Transverse colon (tissue), 4 donors: ENCODE data around the gene OR6B3. TPM values are rescaled to one million over a fixed set of nuclear protein-coding genes. Genes with fewer than 3 reads are reported as not detected.

ENCODE experiments used
- DNase-seq: peaks from one replicate; pipeline ENCODE4 v3.0.0-alpha.2; 2019
- H3K27ac ChIP-seq, 4 donors: fragments of 200-600 bp; sonication (generic); 2 replicates each; pipeline ENCODE4 v1.5.1; 2016 to 2018; ENCODE audit warnings: inconsistent platforms in 4 of 4
- H3K27me3 ChIP-seq: fragments of 200-600 bp; sonication (generic); 2 replicates; pipeline ENCODE4 v1.5.1; 2017; ENCODE audit warnings: inconsistent platforms
- H3K36me3 ChIP-seq, 4 donors: fragments of 200-600 bp; sonication (generic); 2 replicates each; pipeline ENCODE4 v1.5.1; 2017 to 2019; ENCODE audit warnings: inconsistent platforms in 4 of 4
- H3K4me1 ChIP-seq, 4 donors: fragments of 200-600 bp; sonication (generic); 2 replicates each; pipeline ENCODE4 v1.5.1; 2017 to 2020; ENCODE audit warnings: inconsistent platforms in 4 of 4
- H3K4me3 ChIP-seq, 4 donors: fragments of 200-600 bp; sonication (generic); 1 replicate in 1 of 4; 2 replicates in 3 of 4; pipeline versions ENCODE4 v1.5.1 to v1.6.1; 2017 to 2019; ENCODE audit warnings: inconsistent platforms in 4 of 4
- H3K9me3 ChIP-seq, 2 donors: fragments of 200-600 bp; sonication (generic); 2 replicates each; pipeline ENCODE4 v1.5.1; 2017 to 2019; ENCODE audit warnings: inconsistent platforms in 2 of 2
- EP300 ChIP-seq: sonication (generic); formaldehyde crosslinking; IDR thresholded peaks from one replicate; pipeline ENCODE4 v1.6.1; 2017; ENCODE audit warnings: antibody characterized with exemption, low read depth
- POLR2A ChIP-seq: fragments of 450-650 bp; IDR thresholded peaks from one replicate; pipeline ENCODE4 v1.6.1; 2016; ENCODE audit warnings: antibody characterized with exemption, mild to moderate bottlenecking, moderate library complexity
- POLR2AphosphoS5 ChIP-seq, 3 donors: sonication (generic); formaldehyde crosslinking; IDR thresholded peaks; one replicate each; pipeline ENCODE4 v1.6.1; 2016; ENCODE audit warnings: antibody characterized with exemption in 3 of 3
- WGBS, 2 donors: methylation state at CpG; one replicate each; pipeline ENCODE4 v1.1.5; 2018; ENCODE audit warnings: low coverage in 1 of 2; 5-methylcytosine and 5-hydroxymethylcytosine counted together
- in situ Hi-C, 4 donors: fragments of 200-750 bp; cut with MboI; loops; one replicate each; pipeline versions ENCODE4 v1.15.0 to v1.15.1; 2017; ENCODE audit warnings: low sequenced_read_pairs in 3 of 4, low pct_ligation_motif_present in 1 of 4, low pct_unique_long_range_greater_than_20kb in 1 of 4
- intact Hi-C: fragments of 100-400 bp; cut with DNase I; formaldehyde crosslinking; loops from one replicate; pipeline ENCODE4 v1.15.1; 2023; ENCODE audit warnings: low total_unique reads
- total RNA-seq, 4 donors: library from RNA; depleted of rRNA; stranded (reverse); fragments of >200 nt; gene quantifications; one replicate each; pipeline ENCODE4 v1.1.0, GENCODE V29; 2016
- TF ChIP-seq, protein P1 (sequence below), 5 experiments: fragments of 200-600 bp in 3 of 5; fragments of 450-650 bp in 2 of 5; sonication (generic) in 3 of 5; IDR thresholded peaks; 1 replicate in 2 of 5; 2 replicates in 3 of 5; pipeline ENCODE4 v1.5.1; 2016 to 2017; ENCODE audit warnings: antibody characterized with exemption in 5 of 5, inconsistent platforms in 3 of 5, mild to moderate bottlenecking in 2 of 5, moderate library complexity in 1 of 5

OR6B3 gene
- total RNA-seq, 4 donors from 2014 or later, result not detected

DNA sequence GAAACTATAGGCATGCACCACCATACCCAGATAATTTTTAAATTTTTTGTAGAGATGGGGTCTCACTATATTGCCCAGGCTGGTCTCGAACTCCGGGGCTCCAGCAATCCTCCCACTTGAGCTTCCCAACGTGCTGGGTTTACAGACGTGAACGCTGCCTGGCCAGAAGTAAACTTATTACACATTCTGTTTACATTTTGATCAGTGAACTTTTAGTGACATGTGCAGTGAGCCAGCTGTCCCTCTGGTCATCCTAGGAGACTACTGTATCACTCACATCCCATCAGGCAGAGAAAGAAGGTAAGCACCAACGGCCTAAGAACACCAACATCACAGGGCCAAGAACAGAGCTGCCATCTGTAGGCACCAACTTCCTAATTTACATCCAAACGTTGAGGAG lies 50.3 kb downstream of the OR6B3 start:
- intact Hi-C loops, result no loop called here
- Histone ChIP-seq H3K4me3 (no peak overlapping the region), H3K9me3 (no peaks in the 10 kb centered on the region), H3K4me1 (peaks cover 0 to 7% (median 4%) of the 10 kb centered on the region in 4 donors), H3K27ac (no peak overlapping the region), H3K27me3 (no peaks in the 10 kb centered on the region), H3K36me3 (peaks cover 0 to 47% (median 9%) of the 10 kb centered on the region in 4 donors)
- no peak for TF ChIP-seq POLR2AphosphoS5 (IDR thresholded peaks at IDR 0.05)
- TF ChIP-seq EP300, result no peak
- TF ChIP-seq, protein P1, sequence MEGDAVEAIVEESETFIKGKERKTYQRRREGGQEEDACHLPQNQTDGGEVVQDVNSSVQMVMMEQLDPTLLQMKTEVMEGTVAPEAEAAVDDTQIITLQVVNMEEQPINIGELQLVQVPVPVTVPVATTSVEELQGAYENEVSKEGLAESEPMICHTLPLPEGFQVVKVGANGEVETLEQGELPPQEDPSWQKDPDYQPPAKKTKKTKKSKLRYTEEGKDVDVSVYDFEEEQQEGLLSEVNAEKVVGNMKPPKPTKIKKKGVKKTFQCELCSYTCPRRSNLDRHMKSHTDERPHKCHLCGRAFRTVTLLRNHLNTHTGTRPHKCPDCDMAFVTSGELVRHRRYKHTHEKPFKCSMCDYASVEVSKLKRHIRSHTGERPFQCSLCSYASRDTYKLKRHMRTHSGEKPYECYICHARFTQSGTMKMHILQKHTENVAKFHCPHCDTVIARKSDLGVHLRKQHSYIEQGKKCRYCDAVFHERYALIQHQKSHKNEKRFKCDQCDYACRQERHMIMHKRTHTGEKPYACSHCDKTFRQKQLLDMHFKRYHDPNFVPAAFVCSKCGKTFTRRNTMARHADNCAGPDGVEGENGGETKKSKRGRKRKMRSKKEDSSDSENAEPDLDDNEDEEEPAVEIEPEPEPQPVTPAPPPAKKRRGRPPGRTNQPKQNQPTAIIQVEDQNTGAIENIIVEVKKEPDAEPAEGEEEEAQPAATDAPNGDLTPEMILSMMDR (IDR thresholded peaks at IDR 0.05), result no peak
- no peak for TF ChIP-seq POLR2A
- WGBS, 2 donors, result 68% methylated on average over 7 of the region's 7 CpGs; no CpG with 5 or more reads in 1 of the 2 donors
- DNase-seq, result no peak
- in situ Hi-C loops, result no loop called here

DNA sequence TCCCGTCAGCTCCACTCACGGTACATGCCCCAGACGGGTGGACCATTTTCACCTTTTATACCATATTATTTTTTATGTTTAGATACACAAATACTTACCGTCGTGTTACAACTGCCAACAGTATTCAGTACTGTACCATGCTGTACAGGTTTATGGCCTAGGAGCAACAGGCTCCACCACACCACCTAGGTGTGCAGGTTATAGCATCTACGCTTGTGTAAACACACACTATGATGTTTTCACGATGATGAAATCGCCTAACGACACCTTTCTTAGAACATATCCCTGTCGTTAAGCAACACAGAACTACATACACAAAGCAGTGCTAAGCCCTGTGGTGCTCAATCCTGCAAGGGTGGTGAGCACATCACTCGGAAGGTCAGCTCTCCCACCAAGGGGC lies 52.6 kb downstream of the OR6B3 start:
- Histone ChIP-seq H3K27ac (peak overlapping the region in 3 of 4 donors; percentile 12 to 67 (median 47)), H3K4me3 (no peak overlapping the region), H3K4me1 (peaks cover 0 to 18% (median 11%) of the 10 kb centered on the region in 4 donors), H3K27me3 (no peaks in the 10 kb centered on the region), H3K36me3 (peaks cover 0 to 29% (median 4%) of the 10 kb centered on the region in 4 donors), H3K9me3 (no peaks in the 10 kb centered on the region)
- intact Hi-C loops (no loop called here), in situ Hi-C loops (no loop called here)
- DNase-seq, result peak; percentile 42
- WGBS, 2 donors, result 59 to 71% methylated on average over 10 to 11 of the region's 11 CpGs
- TF ChIP-seq EP300 (no peak), POLR2AphosphoS5 (IDR thresholded peaks at IDR 0.05) (peak in 2 of 3 donors; percentile 31 to 42), POLR2A (no peak)
- TF ChIP-seq, protein P1 (IDR thresholded peaks at IDR 0.05), result no peak

DNA sequence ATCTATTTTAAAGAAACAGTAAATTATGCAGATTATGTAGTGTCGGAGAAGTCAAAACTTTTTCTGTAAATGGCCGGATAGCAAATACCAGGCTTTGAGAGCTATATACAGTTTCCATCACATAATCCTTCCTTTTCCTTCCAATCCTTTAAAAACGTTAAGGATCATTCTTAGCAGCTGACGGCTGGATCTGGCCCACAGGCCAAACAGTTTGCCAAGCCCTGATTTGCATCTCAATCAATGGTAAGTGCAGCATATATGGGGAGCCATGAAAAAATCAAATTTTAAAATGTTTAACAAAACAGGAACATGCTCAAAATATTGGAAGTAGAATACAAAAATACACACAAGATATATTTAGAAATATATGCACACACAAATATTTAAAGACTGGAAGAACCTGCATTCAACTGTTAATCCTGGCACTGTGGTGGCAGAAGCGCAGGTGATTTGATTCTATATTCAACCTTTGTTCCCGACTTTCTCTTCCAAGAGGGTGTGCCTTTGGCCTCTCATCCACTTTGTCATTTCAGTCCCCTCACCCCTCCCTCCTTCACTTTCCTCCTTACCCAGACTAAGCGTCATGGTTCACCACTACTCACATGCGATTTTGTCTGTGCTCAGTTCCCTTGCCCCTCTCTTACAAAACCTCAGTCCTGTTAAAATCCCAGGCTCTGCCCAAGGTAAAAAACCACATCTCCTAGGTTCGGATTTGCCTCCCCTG lies 55.5 kb downstream of the OR6B3 start:
- peak; percentile 43 for DNase-seq
- TF ChIP-seq, protein P1 (IDR thresholded peaks at IDR 0.05), result no peak
- TF ChIP-seq POLR2AphosphoS5 (IDR thresholded peaks at IDR 0.05) (no peak), POLR2A (no peak), EP300 (no peak)
- H3K4me3 ChIP-seq, result no peak overlapping the region
- in situ Hi-C loops (loop anchor here in 2 of 4 donors (25.0 kb wide), 2 partner anchors 586 to 961 kb away; partner anchors contain the start of gene HDAC4 (in 1 of the 2)), intact Hi-C loops (no loop called here)
- peak overlapping the region; percentile 60 to 83 (median 73) for H3K27ac ChIP-seq
- H3K4me1 ChIP-seq, result peaks cover 0 to 18% (median 11%) of the 10 kb centered on the region in 4 donors
- no peaks in the 10 kb centered on the region for H3K27me3 ChIP-seq
- WGBS, 2 donors, result 49 to 52% methylated on average over 4 to 9 of the region's 9 CpGs
- H3K36me3 ChIP-seq, result peaks cover 0 to 16% (median 1%) of the 10 kb centered on the region in 4 donors
- no peaks in the 10 kb centered on the region for H3K9me3 ChIP-seq

Other genes starting within 250 kb of the OR6B3 start
- gene NDUFA10, start 28.2 kb downstream of the OR6B3 start, total RNA-seq, result 100 to 1,000 TPM in 3 of 4 donors, 10 to 100 TPM in 1; 86.8 to 227 (median 157) TPM
- gene OR6B2, start 23.1 kb downstream of the OR6B3 start, total RNA-seq, result not detected
- 100 to 1,000 TPM in 1 of 4 donors, 10 to 100 TPM in 3; 13.1 to 124 (median 72.1) TPM for gene COPS9, start 82.8 kb upstream of the OR6B3 start, total RNA-seq
- gene OTOS, start 87.1 kb upstream of the OR6B3 start, total RNA-seq, result not detected